ENCODE results near the gene TERT. TPM values are rescaled to one million over a fixed set of nuclear protein-coding genes. Genes with fewer than 3 reads are reported as not detected.
"Not testable (repeated sequence)": the region's sequence is repeated elsewhere in the genome, so short reads cannot be mapped to it uniquely, and the experiment has no call there.

Gene TERT
- total RNA-seq: not detected

- no peaks in the 10 kb centered on the region for H3K9me3 ChIP-seq
- H3K27ac ChIP-seq: no peak within 1 kb of the TSS
- peak in 1 of 2 donors; percentile 57 for DNase-seq (ENCODE audit: low spot score in 2 of 2)
- no peaks in the 10 kb centered on the region for H3K27me3 ChIP-seq
- intact Hi-C loops (cut with DNase I): no loop called here
- no peaks in the 10 kb centered on the region for H3K4me1 ChIP-seq
- TF ChIP-seq CTCF (IDR thresholded peaks at IDR 0.05): no peak
- no peaks in the 10 kb centered on the region for H3K36me3 ChIP-seq
- no peak within 1 kb of the TSS for H3K4me3 ChIP-seq
These were observed at the start of gene TERT for GRCh38 chr5:1294835-1295649. TSS of gene TERT (minus strand) at chr5:1295068. CDS start at chr5:1294989, 79 bp downstream.

- DNase-seq (ENCODE audit: low spot score in 2 of 2): no peak
- no peak for TF ChIP-seq CTCF (IDR thresholded peaks at IDR 0.05)
- intact Hi-C loops (cut with DNase I): loop anchor here (2.0 kb wide), 2 partner anchors 291 to 455 kb away; partner anchors contain the start of gene MRPL36
- H3K27me3 ChIP-seq: no peaks in the 10 kb centered on the region
- peaks cover 18 to 35% of the 10 kb centered on the region in 2 donors for H3K36me3 ChIP-seq
- no peaks in the 10 kb centered on the region for H3K9me3 ChIP-seq
- H3K4me3 ChIP-seq: peak overlapping the region; percentile 62 to 96
- peaks cover 2 to 17% of the 10 kb centered on the region in 2 donors for H3K4me1 ChIP-seq
- H3K27ac ChIP-seq: no peak overlapping the region
These were observed 49.3 kb upstream of the TERT start for GRCh38 chr5:1343931-1344901.

GRCh38 chr5:1343315-1343751, 48.5 kb upstream of the TERT start:
- H3K27me3 ChIP-seq: no peaks in the 10 kb centered on the region
- DNase-seq (ENCODE audit: low spot score in 2 of 2): no peak
- no peak overlapping the region for H3K4me3 ChIP-seq
- H3K4me1 ChIP-seq: peaks cover 2 to 17% of the 10 kb centered on the region in 2 donors
- no peak overlapping the region for H3K27ac ChIP-seq
- no peak for TF ChIP-seq CTCF (IDR thresholded peaks at IDR 0.05)
- H3K36me3 ChIP-seq: peaks cover 26 to 44% of the 10 kb centered on the region in 2 donors
- intact Hi-C loops (cut with DNase I): no loop called here
- H3K9me3 ChIP-seq: no peaks in the 10 kb centered on the region

- H3K36me3 ChIP-seq: peaks cover 31 to 51% of the 10 kb centered on the region in 2 donors
- H3K4me1 ChIP-seq: peaks cover 2 to 17% of the 10 kb centered on the region in 2 donors
- intact Hi-C loops (cut with DNase I); H3K9me3 ChIP-seq; H3K4me3 ChIP-seq; DNase-seq (ENCODE audit: low spot score in 2 of 2); H3K27ac ChIP-seq; H3K27me3 ChIP-seq: not testable (repeated sequence)
These were observed 47.8 kb upstream of the TERT start for GRCh38 chr5:1342711-1343110.

GRCh38 chr5:1342268-1342667, 47.4 kb upstream of the TERT start:
- intact Hi-C loops (cut with DNase I): no loop called here
- DNase-seq (ENCODE audit: low spot score in 2 of 2): no peak
- H3K4me3 ChIP-seq: no peak overlapping the region
- peaks cover 35 to 55% of the 10 kb centered on the region in 2 donors for H3K36me3 ChIP-seq
- H3K27ac ChIP-seq: no peak overlapping the region
- H3K9me3 ChIP-seq: no peaks in the 10 kb centered on the region
- TF ChIP-seq CTCF (IDR thresholded peaks at IDR 0.05): no peak
- no peaks in the 10 kb centered on the region for H3K27me3 ChIP-seq
- peaks cover 2 to 17% of the 10 kb centered on the region in 2 donors for H3K4me1 ChIP-seq
